ENCODE data around the gene MAPT. TPM values are rescaled to one million over a fixed set of nuclear protein-coding genes. Genes with fewer than 3 reads are reported as not detected.

The MAPT gene
- total RNA-seq, 1 experiment from 2014 or later = 3.1 TPM

- DNase-seq (ENCODE audit: low spot score) = peak; percentile 38
These were observed 159.7 kb downstream of the MAPT start for GRCh38 chr17:46053911-46054534.

- DNase-seq (ENCODE audit: low spot score) = peak; percentile 25
These were observed 162.5 kb downstream of the MAPT start for GRCh38 chr17:46056800-46057304.

- DNase-seq (ENCODE audit: low spot score) = no peak
These were observed 163.0 kb downstream of the MAPT start for GRCh38 chr17:46057366-46057765.

GRCh38 chr17:46059486-46059885, 165.1 kb downstream of the MAPT start:
- DNase-seq (ENCODE audit: low spot score) = no peak

- DNase-seq (ENCODE audit: low spot score) = no peak
These were observed 166.1 kb downstream of the MAPT start for GRCh38 chr17:46060461-46060860.

- no peak for DNase-seq (ENCODE audit: low spot score)
These were observed 167.1 kb downstream of the MAPT start for GRCh38 chr17:46061435-46061834.

- DNase-seq (ENCODE audit: low spot score) = peak; percentile 86
These were observed 168.9 kb downstream of the MAPT start for GRCh38 chr17:46063241-46063640.

GRCh38 chr17:46064460-46064859, 170.1 kb downstream of the MAPT start:
- DNase-seq (ENCODE audit: low spot score) = no peak

GRCh38 chr17:46071796-46072195, 177.4 kb downstream of the MAPT start:
- DNase-seq (ENCODE audit: low spot score) = no peak

- peak; percentile 78 for DNase-seq (ENCODE audit: low spot score)
These were observed 178.6 kb downstream of the MAPT start for GRCh38 chr17:46072998-46073397.

GRCh38 chr17:46074540-46074939, 180.2 kb downstream of the MAPT start:
- no peak for DNase-seq (ENCODE audit: low spot score)

Other genes starting within 250 kb of the MAPT start
- gene CRHR1, start 110.2 kb upstream of the MAPT start, total RNA-seq (2014; rRNA removed; shearing (Covaris generic)) = 0.05 and 0.10 TPM in 2 replicates
- not detected in 2 replicates for gene SPPL2C, start 49.7 kb upstream of the MAPT start, total RNA-seq (2014; rRNA removed; shearing (Covaris generic))
- gene STH, start 104.7 kb downstream of the MAPT start, total RNA-seq (2014; rRNA removed; shearing (Covaris generic)) = not detected in 2 replicates